H1 (cell line): ENCODE results near the gene KRTAP4-9.

Experiments
- CBX5 ChIP-seq: fragments of 300-800, 300-1000 bp; sonication (generic); IDR thresholded peaks from 2 replicates; pipeline ENCODE4 v1.7.1; 2016; ENCODE audit warnings: antibody characterized with exemption, low read length, low read depth
- EP300 ChIP-seq, 2 experiments: IDR thresholded peaks; 1 replicate in 1 of 2; 2 replicates in 1 of 2; pipeline ENCODE4 v1.6.1; 2011 to 2012; ENCODE audit warnings: low read depth in 2 of 2, low read length in 2 of 2, mild to moderate bottlenecking in 2 of 2, borderline replicate concordance in 1 of 2, inconsistent platforms in 1 of 2, moderate library complexity in 1 of 2
- KDM5A ChIP-seq: fragments of 200-600 bp; IDR thresholded peaks from 2 replicates; pipeline ENCODE4 v1.7.1; 2012; ENCODE audit warnings: mild to moderate bottlenecking, low read length, inconsistent platforms, mixed read lengths
- NANOG ChIP-seq: IDR thresholded peaks from 2 replicates; pipeline ENCODE4 v1.6.1; 2011; ENCODE audit warnings: low read length, low read depth, mild to moderate bottlenecking, inconsistent platforms; ENCODE audit not compliant: insufficient read depth, poor library complexity, severe bottlenecking
- POLR2AphosphoS5 ChIP-seq: IDR thresholded peaks from 2 replicates; pipeline ENCODE4 v1.6.1; 2011; ENCODE audit warnings: low read depth, low read length
- RNF2 ChIP-seq: fragments of 200-900, 300-1000 bp; sonication (generic); IDR thresholded peaks from 2 replicates; pipeline ENCODE4 v1.7.1; 2016; ENCODE audit warnings: borderline replicate concordance, low read depth, mild to moderate bottlenecking, antibody characterized with exemption, low read length; ENCODE audit not compliant: poor library complexity, severe bottlenecking; ENCODE audit errors: missing control alignments
- SIX5 ChIP-seq: IDR thresholded peaks from 2 replicates; pipeline ENCODE4 v1.6.1; 2011; ENCODE audit warnings: mild to moderate bottlenecking, low read depth, low read length
- SP1 ChIP-seq: IDR thresholded peaks from 2 replicates; pipeline ENCODE4 v1.6.1; 2011; ENCODE audit warnings: low read depth, low read length
- TCF12 ChIP-seq: IDR thresholded peaks from 2 replicates; pipeline ENCODE4 v1.6.1; 2011; ENCODE audit warnings: low read depth, mild to moderate bottlenecking, low read length
- TF ChIP-seq, protein P1 (sequence below), 3 experiments: IDR thresholded peaks; 1 replicate in 2 of 3; 2 replicates in 1 of 3; pipeline versions ENCODE4 v1.5.1 to v1.6.1; 2011; ENCODE audit warnings: low read length in 3 of 3, mild to moderate bottlenecking in 3 of 3, inconsistent platforms in 2 of 3, low read depth in 1 of 3, moderate library complexity in 1 of 3; ENCODE audit not compliant: insufficient read depth in 1 of 3; ENCODE audit errors: control extremely low read depth in 1 of 3

DNA sequence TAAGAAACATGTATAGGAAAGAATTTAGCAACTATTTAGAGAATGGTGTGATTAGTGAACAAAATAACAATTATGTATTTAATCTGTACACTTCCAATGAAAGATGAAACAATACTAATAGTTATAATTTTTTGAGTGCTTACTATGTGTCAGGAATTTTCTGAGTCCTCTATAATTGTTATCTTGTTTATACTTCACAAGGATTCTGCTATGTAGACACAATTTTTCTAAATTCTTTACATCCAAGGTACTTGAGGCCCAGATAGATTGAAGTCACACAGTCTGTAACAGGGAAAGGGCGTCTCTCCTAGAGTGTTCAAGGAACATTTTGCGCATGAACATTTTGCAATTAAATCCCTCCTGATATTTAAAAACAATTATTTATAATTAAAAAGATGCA lies 19.9 kb downstream of the KRTAP4-9 start:
- TF ChIP-seq NANOG (no peak), SIX5 (no peak), EP300 (IDR thresholded peaks at IDR 0.05; ENCODE audit: borderline replicate concordance in 1 of 2, low read depth in 2 of 2, low read length in 2 of 2) (no peak), POLR2AphosphoS5 (no peak), RNF2 (no peak), TCF12 (no peak), SP1 (no peak), KDM5A (no peak), CBX5 (no peak)
- TF ChIP-seq, protein P1, sequence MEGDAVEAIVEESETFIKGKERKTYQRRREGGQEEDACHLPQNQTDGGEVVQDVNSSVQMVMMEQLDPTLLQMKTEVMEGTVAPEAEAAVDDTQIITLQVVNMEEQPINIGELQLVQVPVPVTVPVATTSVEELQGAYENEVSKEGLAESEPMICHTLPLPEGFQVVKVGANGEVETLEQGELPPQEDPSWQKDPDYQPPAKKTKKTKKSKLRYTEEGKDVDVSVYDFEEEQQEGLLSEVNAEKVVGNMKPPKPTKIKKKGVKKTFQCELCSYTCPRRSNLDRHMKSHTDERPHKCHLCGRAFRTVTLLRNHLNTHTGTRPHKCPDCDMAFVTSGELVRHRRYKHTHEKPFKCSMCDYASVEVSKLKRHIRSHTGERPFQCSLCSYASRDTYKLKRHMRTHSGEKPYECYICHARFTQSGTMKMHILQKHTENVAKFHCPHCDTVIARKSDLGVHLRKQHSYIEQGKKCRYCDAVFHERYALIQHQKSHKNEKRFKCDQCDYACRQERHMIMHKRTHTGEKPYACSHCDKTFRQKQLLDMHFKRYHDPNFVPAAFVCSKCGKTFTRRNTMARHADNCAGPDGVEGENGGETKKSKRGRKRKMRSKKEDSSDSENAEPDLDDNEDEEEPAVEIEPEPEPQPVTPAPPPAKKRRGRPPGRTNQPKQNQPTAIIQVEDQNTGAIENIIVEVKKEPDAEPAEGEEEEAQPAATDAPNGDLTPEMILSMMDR (IDR thresholded peaks at IDR 0.05; ENCODE audit: control extremely low read depth in 1 of 3, insufficient read depth in 1 of 3, low read depth in 1 of 3, low read length in 3 of 3): no peak
